Ishikawa (cell line): ENCODE data around the gene SPTBN5.

ENCODE experiments used
- RAD21 ChIP-seq: IDR thresholded peaks from 2 replicates; pipeline ENCODE4 v1.6.1; 2012; ENCODE audit warnings: low read depth
- YY1 ChIP-seq: IDR thresholded peaks from 2 replicates; pipeline ENCODE4 v1.6.1; 2012; ENCODE audit warnings: low read depth

DNA sequence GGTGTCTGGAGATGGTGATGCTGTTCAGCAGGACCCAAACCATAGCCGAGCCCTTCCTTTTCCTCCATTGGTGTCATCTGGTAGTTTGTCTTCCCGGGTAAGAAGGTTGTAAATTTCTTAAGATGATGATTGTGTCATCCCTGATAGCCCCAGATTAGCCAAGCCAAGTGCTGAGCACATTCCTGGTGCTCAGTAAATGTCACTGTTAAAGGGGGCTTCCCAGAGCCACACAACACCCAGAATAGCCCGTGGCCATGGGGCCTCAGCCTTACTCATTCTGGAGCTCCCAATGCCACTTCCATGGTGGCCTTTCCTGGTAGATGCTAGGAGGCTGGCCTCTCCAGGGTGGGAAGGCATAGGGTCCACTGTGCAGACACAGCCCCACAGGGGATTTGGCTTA, 59.8 kb downstream of the SPTBN5 start:
- TF ChIP-seq RAD21 (no peak), YY1 (no peak)
